ENCODE measurements around the gene OR5H15.

DNA sequence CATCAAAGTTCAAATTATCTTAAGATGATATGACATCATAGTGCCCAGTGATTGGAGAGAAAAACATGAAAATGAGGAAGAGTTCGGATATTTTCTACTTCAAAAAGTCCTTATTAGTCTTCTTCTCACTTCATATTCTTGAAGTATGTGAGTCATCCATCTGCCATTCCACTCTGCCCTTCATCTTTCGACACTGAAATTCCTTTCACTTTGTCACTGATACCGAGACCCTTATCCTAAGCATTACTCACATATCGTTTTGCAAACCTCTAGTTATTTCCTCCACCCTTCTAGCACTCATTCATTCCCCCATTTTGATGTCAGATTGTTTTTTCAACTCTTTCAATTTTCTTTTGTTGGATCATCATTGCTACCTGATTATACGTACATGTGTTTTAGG, 15.3 kb upstream of the OR5H15 start:
- TF ChIP-seq ISL1 (CRISPR knock-in tag; IDR thresholded peaks at IDR 0.05): no peak
- TF ChIP-seq BACH2 (CRISPR knock-in tag; IDR thresholded peaks at IDR 0.05; ENCODE audit: borderline replicate concordance): no peak
- TF ChIP-seq ZNF70 (CRISPR knock-in tag; IDR thresholded peaks at IDR 0.05): no peak
